C4-2B (cell line): Measurements from ENCODE around the gene MATCAP1.

Experiments
- CTCF ChIP-seq: fragments of 450-650 bp; conservative IDR thresholded peaks from 2 replicates; pipeline ENCODE4 v1.5.1; 2017; ENCODE audit warnings: mild to moderate bottlenecking
- ZFX ChIP-seq: fragments of 450-650 bp; IDR thresholded peaks from 2 replicates; pipeline ENCODE4 v1.6.1; 2017

DNA sequence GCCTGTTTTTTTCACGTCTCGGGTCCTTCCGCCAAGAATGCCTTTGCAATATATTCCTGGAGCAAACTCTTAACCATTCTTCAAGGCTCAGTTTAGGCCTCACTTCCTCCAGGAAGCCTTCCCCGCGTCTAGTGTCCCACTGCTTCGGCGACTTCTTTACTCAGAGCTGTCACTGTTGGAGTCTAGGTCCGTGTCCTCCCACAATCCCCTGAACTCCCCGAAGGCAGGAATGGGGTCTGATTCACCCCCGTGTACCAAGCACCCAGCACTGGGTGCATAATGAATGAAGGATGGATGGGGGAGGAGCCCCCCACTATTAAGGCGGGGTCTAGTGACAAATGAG lies 508 bp downstream of the MATCAP1 start:
- TF ChIP-seq CTCF: no peak
- TF ChIP-seq ZFX: 0 out of 2 replicates have a peak, but pooled peaks have one; percentile 24
